C4-2B (cell line): ENCODE data around the gene CWC27.

Experiments
- ZFX ChIP-seq: fragments of 450-650 bp; IDR thresholded peaks from 2 replicates; pipeline ENCODE4 v1.6.1; 2017
- TF ChIP-seq, protein P1 (sequence below): fragments of 450-650 bp; conservative IDR thresholded peaks from 2 replicates; pipeline ENCODE4 v1.5.1; 2017; ENCODE audit warnings: mild to moderate bottlenecking

DNA sequence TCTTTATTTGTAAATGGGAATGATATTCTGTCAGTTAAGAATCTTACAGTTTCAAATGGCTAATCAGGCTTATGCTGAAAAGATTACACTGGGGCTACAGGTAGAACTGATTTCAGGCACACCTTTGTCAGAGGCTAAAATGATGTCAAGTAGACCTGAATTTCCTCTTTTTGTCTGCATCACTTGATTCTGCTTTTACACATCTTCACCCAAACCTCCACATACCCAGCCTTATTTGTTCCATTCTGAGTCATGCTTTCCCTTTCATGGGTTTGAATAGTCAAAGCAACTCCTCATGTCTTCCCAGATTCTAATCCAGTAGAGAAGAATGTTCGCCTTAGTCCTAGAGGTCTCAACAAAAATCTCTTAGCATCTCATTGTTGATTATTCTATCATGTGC, 156.4 kb downstream of the CWC27 start:
- TF ChIP-seq, protein P1, sequence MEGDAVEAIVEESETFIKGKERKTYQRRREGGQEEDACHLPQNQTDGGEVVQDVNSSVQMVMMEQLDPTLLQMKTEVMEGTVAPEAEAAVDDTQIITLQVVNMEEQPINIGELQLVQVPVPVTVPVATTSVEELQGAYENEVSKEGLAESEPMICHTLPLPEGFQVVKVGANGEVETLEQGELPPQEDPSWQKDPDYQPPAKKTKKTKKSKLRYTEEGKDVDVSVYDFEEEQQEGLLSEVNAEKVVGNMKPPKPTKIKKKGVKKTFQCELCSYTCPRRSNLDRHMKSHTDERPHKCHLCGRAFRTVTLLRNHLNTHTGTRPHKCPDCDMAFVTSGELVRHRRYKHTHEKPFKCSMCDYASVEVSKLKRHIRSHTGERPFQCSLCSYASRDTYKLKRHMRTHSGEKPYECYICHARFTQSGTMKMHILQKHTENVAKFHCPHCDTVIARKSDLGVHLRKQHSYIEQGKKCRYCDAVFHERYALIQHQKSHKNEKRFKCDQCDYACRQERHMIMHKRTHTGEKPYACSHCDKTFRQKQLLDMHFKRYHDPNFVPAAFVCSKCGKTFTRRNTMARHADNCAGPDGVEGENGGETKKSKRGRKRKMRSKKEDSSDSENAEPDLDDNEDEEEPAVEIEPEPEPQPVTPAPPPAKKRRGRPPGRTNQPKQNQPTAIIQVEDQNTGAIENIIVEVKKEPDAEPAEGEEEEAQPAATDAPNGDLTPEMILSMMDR = no peak
- no peak for TF ChIP-seq ZFX
